ENCODE results near the gene ZNF208.
"Not testable (repeated sequence)": the region's sequence is repeated elsewhere in the genome, so short reads cannot be mapped to it uniquely, and the experiment has no call there.

ZNF208 gene

DNA sequence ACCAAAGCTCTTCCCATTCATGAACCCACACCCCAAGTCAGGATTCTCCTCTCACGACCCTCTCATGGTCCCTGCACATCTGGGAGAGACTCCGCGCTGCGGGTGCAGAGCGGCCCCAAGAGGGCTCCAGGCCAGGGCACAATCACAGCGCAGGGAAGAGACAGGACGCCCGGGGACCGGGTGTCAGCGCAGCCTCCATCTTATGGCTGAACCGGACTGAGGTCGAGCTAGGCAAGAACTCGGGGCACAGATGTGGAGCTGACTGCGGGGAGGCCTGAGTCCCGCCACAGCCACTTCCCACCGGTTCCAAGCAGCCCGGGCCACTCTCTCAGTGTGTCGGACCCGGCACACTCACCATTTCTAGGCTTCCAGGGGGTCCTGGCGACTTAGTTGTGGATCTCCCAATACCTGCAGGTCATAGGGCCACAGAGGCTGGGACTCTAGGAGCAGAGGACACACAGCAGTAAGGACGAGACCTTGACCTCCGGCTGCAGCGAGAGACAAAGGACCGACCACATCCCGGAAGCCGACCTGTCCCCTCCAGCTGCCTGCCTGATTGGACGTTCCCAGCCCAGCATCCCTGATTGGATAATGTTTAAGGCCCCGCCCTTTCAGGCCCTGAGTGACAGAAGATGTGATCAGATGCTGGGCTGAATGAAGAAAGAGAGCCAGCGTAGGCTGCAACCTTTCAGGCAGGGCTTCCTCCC is at the start of gene ZNF208:
TSS of gene ZNF208 (minus strand) at position 507 of the 707 bp plus-strand sequence. CDS start at position 358, 149 bp downstream.
- not testable (repeated sequence) for DNase-seq

DNA sequence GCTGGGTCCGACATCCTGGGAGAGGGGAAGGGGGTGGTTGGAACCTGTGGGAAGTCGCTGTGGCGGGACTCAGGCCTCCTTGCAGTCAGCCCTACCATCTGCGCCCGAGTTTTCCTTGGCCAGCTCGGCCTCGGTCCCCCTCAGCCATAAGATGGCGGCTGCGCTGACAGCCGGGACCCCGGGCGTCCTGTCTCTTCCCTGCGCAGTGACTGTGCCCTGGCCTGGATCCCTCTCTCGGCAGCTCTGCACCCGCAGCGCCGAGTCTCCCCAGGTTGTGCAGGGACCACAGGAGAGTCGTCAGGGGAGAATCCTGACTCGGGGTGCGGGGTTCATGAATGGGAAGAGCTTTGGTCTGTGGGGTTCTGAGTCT is 41.9 kb upstream of the ZNF208 start:
- DNase-seq, result no peak

DNA sequence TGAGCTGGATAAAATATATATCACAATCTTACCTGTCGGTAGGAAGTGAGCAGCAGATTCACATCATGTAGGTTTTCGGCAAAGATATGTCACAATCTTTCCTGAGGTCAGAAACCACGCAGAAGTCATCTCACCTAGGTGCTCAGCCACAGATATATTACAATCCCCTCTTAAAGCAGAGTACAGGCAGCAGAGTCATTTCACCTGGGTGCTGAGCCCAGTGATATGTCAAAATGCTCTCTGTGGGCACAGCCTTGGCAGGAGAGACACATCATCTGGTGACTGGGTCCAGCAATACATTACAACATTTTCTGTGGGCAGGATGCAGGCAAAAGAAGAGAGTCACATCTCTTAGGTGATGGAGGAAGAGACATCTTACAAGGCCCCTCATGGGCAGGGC is 30.4 kb upstream of the ZNF208 start:
- not testable (repeated sequence) for DNase-seq

DNA sequence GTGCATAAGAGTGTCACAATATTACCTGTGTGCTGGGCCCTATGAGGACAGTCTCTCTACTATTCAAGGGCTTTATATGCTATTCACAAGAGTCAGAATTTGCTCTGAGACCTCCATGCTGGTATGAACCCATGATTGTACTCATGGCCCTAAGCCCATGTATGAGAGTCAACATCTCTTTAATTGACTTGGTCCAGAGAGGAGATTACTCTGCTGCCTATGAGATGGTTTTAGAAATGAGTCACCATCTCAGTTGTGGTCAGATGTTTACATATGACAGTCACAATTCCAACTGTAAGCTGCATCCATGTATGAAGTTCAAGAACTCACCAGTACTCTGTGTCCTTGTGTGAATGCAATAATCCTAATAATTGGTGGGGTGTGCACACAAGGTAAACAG is 19.9 kb upstream of the ZNF208 start:
- no peak for DNase-seq

DNA sequence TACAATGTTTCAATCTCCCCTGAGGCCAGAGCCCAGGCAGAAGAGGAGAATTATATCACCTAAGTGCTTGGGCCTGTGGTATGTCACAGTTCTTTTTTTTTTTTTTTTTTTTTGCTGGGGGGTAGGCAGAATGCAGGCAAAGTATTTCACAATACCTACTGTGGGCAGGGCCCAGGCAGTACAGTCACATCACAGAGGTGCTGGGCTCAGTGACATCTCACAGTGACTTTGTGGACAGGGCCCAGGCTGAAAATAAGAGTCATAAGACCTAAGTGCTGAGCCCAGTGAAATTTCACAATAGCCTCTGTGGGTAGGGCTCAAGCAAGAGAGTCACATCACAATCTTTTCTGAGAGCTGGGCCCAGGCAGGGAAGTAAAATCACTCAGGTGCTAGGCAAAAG is 15.9 kb upstream of the ZNF208 start:
- DNase-seq, result no peak

DNA sequence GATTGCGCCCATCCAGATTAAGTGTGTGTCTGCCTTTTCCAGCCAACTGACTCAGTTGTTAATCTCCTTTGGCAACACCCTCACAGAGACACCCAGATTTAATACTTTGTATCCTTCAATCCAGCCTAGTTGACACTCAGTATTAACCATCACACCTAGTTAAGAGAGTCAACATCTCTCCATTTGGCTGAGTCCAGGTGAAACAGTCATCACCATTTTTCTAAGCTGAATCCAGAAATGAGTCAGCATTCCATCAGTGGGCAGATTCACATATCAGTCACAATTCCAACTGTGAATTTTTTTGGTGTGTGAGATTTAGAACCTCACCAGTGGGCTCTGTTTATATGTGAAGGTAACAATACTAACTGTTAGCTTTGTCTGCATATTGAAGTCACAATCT is 14.8 kb upstream of the ZNF208 start:
- not testable (repeated sequence) for DNase-seq

DNA sequence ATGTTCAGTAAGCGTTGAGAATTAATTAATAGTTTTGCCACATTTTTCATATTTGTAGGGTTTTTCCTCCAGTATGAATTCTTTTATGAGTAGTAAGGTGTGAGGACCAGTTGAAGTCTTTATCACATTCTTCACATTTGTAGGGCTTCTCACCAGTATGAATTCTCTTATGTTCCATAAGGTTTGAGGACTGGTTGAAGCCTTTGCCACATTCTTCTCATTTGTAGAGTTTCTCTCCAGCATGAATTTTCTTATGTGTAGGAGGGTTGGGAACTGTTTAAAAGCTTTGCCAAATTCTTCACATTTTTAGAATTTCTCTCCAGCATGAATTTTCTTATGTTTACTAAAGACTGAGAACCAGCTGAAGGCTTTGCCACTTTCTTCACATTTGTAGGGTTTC is 40.3 kb downstream of the ZNF208 start:
- DNase-seq, result no peak

DNA sequence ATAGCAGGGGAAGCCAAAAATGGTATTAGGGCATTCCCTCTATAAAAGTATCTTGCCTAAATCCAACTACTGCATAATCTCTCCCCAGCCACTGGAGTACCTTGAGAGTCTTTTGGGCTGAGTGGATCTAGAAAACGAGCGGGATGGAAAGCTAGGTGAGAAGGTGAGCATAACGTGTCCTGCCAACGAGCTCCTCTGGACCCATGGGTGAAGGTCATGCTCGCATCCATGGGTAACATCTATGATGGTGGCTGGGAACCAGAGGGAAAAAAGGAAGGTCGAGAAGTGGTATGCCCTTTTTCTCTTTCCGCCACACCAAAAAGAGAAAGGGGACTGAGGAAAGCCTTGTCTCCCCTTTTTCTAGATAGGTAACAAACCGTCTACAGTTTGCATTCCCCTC is 63.0 kb downstream of the ZNF208 start:
- no peak for DNase-seq

DNA sequence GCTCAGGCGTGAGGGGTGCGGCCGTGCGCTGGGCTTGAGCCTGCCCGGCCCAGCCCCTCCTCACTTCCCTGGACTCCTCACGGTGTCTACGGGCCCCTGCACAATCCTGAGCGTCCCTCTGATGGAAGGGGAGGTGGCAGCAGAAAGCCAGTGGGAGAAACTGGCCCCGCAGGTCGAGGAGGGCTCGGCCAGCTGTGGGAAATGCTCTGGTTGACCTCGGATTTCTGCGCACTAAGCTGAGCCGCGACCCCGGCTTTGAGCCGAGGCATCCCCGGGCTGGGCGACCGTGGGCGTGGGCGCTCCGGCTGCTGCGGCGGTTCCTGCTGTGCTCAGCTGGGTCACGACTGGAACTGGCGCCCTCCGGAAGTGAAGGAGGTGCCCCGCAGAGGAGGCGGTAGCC is 70.1 kb downstream of the ZNF208 start:
- DNase-seq, result no peak

DNA sequence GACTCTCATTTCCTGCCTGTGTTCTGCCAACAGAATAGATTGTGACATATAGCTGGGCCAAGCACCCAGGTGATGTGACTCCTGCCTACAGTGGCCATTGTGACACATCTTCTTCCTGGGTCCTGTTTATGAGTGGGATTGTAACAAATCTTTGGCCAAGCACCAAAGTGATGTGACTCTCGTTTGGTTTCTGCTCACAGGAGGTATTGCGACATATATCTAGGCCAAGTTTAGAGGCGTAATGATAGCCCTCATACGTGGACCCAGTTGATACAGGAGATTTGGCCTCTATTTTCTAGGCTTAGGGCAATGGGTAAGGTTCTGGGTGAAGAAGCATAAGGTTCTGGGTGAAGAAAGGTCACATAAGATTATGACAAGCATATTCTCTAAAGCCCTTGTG is 76.2 kb downstream of the ZNF208 start:
- no peak for DNase-seq

DNA sequence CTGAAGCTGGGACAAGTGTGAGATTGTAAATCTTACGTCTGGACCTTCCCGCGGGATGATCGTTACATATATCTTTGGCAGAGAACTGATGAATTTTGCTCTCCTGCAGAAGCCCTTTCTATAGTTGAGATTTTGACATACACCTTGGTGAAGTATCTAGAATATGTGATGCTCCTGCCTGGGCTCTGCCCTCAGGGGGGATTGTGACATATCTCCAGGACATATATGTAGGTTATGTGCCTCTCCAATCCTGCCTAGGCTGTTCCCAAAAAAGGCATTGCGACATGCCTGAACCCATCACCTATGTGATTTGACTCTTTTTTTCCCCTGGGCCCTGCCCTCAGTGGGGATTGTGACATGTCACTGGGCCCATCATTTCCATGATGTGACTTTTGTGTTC is 76.6 kb downstream of the ZNF208 start:
- no peak for DNase-seq

DNA sequence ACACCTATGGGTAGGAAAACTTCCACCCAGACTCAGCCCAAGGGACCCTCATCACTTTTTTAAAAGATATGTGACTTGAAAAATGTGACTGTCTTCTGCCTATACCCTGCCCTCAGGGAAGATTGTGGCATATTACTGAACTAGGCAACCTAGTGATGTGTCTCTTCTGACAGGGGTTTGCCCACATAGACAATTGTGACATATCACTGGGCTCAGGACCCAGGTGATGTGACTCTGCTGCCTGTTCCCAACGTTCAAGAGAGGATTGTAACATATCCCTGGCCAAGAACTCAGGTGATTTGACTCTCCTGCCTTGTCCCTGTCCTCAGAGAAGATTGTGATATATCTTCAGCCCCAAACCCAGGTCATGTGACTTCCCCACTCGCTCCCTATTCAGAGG is 88.5 kb downstream of the ZNF208 start:
- DNase-seq, result no peak

DNA sequence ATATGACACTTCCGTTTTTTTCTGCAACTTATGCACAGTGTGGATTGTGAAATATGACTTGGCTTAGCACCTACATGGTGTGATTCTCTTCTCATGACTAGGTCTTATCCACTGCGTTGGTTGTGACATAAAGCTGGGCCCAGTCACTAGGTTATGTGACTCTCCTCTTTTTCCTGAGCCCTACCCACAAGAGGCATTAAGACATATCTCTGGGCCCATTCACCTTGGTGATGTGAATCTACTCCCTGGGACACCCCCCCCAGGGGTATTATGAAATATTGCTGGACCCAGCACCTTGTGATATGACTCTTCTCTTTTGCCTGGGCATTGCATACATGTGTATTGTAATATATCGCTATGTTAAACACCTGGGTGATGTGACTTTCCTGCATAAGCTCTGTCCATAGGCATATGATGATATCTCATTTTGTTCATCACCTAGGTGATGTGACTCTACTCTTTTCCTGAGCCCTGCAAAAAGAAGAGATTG is 89.0 kb downstream of the ZNF208 start:
- DNase-seq, result no peak

DNA sequence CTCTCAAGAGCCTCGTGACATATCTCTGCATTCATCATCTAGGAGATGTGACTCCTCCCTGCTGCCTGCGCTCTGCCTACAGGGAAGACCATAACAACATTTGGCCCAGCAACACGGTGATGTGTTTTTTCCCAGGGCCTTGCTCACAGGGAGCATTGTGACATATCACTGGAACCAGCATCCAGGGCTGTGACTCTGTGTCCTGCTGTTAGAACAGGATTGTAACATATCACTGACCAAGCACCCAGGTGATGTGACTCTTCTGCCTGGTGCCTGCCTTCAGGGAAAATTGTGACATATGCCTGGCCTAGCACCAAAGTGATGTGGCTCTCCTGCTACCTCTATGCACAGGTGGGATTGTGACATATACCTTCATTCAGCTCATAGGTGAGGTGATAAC is 95.3 kb downstream of the ZNF208 start:
- no peak for DNase-seq

DNA sequence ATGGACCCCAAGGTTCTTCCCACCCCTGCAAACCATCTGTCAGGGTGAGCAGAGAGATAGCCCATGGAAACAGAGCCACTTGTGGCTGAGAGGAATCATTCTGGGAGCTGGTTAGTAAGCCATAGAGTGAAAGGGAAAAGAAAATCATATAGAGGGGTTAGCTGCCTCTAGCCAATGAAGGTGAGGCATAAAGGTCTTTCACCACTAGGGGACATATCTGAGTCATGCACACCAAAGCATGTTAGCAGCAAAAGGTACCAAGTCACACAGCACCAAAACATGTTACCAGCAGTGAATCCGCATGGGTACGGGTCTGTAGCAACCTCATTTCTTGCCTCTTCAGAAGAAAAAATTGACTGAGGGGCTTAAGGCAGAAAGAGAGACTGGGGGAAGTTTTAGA is 98.1 kb downstream of the ZNF208 start:
- DNase-seq, result no peak

DNA sequence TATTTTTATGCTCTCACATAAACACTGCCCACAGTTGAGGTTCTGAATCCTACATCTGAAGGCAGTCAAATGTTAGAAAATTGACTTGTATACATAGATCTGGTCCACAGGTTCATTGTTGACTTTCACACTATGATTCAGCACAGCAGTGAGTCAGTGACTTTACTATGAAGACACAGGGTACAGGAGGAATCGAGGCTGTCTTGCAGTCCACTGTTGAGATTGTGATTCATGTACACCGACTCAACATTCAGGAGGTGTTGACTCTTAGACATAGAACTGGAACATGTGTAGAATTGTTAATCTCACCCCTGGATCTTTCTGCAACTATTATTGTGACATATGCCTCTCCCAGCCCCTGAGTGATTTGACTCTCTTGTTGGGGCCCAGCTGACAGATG is 100.4 kb downstream of the ZNF208 start:
- DNase-seq, result no peak

DNA sequence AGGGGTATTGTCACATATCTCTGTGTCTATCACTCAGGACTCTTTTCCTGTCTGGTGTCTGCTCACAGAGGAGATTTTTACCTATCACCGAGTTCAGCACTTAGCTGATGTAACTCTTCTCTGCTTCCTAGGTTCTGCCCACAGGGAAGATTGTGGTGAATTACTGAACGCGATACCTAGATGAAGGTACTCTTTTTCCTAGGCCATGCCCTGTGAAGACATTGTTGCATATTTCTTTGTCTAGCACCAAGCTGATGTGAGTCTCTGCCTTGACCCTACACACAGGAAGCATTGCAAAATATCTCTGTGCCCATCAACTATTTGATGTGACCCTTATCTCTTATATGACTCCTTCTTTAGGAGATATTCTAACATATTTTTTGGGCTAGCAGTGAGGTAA is 102.7 kb downstream of the ZNF208 start:
- no peak for DNase-seq

DNA sequence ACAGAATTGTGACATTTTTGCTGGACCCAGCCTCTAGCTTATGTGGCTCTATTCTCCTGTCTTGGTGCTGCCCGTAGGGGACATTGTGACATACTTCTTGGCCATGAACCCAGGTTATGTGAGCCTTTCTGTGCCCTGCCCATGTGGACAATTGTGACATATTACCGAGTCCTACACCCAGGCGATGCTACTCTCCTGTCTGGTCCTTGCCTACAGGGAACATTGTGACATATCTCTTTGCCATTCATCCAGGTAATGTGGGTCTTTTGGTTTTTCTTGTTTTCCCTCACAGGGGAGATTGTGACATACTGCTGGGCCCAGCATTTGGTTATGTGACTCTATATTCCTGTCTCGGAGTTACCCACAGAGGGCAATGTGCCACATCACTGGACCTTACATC is 103.2 kb downstream of the ZNF208 start:
- no peak for DNase-seq

DNA sequence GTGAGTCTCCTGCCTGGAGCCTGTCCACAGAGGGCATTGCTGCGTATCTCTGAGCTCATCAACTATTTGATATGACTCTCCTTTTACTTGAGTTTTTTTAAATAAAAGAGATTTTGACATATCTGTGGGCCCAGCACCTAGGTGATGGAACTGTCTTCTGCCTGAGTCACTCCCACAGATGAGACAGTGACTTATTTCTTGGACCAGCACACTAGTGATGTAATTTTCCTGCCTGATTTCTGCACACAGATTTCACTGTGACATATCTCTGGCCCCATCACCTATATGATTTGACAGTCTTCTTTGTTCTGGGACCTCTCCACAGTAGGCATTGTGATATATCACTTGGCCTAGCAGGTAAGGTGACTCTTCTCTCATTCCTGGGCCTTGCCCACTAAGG is 108.2 kb downstream of the ZNF208 start:
- no peak for DNase-seq

DNA sequence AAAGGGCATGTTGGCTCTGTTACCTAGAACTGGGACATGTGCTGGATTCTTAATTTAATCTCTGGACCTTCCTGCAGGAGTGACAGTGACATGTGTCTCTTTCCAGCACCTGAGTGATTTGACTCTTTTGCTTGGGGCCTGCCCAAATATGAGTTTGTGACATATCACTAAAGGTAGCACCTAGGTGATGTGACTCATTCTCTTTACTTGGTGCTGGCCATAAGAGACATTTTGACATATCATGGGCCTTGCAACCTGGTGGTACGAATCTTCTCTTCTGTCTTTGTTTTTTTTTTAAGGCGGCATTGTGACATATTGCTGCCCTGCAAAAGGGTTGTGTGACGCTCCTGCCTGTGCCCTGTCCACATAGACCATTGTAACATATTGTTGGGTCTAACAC is 108.9 kb downstream of the ZNF208 start:
- no peak for DNase-seq

DNA sequence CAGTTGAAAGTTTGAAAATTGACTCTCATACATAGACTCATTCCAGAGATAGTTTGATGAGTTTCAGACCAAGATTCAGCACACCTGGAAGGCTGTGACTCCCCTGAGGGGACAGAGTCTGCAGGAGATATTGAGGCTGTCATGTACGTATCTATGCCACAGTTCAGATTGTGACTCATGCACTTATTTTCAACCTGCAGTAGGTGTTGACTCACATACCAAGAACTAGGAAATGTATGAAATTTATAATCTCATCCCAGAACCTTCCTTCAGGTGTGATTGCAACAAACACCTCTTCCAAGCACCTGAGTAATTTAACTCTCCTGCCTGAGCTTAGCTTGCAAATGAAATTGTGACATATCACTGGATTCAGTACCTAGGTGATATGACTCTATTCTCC is 110.3 kb downstream of the ZNF208 start:
- DNase-seq, result no peak

DNA sequence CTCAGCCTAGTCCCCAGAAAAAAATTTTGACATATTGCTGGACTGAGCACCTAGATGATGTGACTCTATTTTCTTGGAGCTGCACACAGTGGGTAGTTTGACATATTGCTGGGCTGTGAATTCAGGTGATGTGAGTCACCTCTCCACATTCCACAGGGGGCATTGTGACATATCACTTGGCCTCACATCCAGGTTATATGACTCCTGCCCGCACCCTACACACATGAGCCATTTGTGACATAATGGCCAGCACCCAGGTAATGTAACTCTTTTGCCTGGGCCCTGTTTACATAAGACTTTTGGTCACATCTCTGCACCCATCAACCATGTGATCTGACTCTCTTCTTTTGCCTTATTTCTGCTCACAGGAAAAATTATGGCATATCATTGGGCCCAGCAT is 119.7 kb downstream of the ZNF208 start:
- DNase-seq, result no peak

DNA sequence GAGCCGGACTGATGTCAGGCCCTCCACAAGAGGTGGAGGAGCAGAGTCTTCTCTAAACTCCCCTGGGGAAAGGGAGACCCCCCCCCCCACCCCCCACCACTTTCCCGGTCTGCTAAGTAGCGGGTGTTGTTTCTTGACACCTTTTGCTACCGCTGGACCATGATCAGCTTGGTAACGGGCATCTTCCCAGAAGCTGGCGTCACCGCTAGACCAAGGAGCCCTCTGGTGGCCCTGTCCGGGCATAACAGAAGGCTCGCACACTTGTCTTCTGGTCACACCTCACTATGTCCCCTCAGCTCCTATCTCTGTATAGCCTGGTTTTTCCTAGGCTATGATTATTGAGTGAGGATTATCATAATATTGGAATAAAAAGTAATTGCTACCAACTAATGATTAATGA is 120.7 kb downstream of the ZNF208 start:
- DNase-seq, result not testable (repeated sequence)

DNA sequence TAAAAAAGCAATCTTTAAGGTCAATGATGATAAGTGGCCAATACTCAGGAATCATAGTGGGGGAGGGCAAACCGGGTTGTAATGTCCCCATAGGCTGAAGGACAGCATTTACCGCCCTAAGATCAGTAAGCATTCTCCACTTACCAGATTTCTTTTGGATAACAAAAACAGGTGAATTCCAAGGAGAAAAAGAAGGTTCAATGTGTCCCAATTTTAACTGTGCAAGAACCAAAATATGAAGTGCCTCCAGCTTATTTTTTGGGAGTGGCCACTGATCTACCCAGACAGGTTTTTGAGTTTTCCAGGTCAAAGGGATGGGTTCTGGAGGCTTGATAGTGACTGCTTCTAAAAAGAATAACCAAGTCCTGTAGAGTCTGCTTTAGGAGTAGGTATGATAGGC is 125.2 kb downstream of the ZNF208 start:
- not testable (repeated sequence) for DNase-seq

DNA sequence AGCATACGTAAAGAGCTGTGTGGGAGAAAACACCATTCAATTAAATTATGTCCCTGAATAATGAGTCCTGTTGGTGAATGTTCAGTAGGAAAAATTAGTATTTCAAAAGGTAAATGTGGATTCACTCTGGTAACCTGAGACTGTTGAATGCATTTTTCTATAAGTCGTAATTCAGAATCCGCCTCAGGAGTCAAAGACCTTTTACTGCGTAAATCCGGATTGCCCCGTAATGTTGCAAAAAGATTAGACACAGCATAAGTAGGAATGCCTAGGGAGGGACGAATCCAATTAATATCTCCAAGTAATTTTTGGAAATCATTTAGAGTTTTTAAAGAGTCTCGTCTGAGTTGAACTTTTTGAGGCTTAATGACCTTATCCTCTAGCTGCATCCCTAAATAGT is 126.0 kb downstream of the ZNF208 start:
- not testable (repeated sequence) for DNase-seq
